ENCODE data around the gene APPBP2. TPM values are rescaled to one million over a fixed set of nuclear protein-coding genes. Genes with fewer than 3 reads are reported as not detected.

The APPBP2 gene
- total RNA-seq, 1 experiment from 2014 or later, result 32.5 TPM

- intact Hi-C loops (cut with micrococcal nuclease; ENCODE audit: unreplicated experiment), result no loop called here
- Histone ChIP-seq H3K9me3 (ENCODE audit: insufficient read depth, low read depth) (no peaks in the 10 kb centered on the region), H3K4me3 (no peak overlapping the region), H3K79me2 (ENCODE audit: low read depth) (no peaks in the 10 kb centered on the region), H2AFZ (no peak overlapping the region), H3K4me1 (replicated peaks; ENCODE audit: insufficient read depth) (no peaks in the 10 kb centered on the region; the same call in 1 of the 2 replicates), H3F3A (ENCODE audit: insufficient read depth, low read depth) (no peaks in the 10 kb centered on the region), H3K9me2 (ENCODE audit: insufficient read depth) (no peaks in the 10 kb centered on the region), H3K27ac (no peak overlapping the region), H3K36me3 (ENCODE audit: low read depth) (no peaks in the 10 kb centered on the region), H3K4me2 (no peak overlapping the region), H4K20me1 (ENCODE audit: insufficient read depth) (no peaks in the 10 kb centered on the region), H3K27me3 (ENCODE audit: insufficient read depth, low read depth) (no peaks in the 10 kb centered on the region)
- no peak for TF ChIP-seq EZH2 (IDR thresholded peaks at IDR 0.05; ENCODE audit: low read depth)
- TF ChIP-seq CTCF (conservative IDR thresholded peaks at IDR 0.05), result no peak
- BruUV-seq (replicated peaks), result no TSS peak
- CTCF ChIA-PET, result interaction anchor here (0.5 kb wide), 1 partner anchor 30 kb away, joined by 3 read pairs; no protein-coding TSS in a partner anchor
- DNase-seq, result no peak
- POLR2A ChIA-PET (ENCODE audit: unreplicated experiment), result no interaction called here
Observed at GRCh38 chr17:60426596-60426995, 99.4 kb downstream of the APPBP2 start.

- Histone ChIP-seq H3K27me3 (ENCODE audit: insufficient read depth, low read depth) (no peaks in the 10 kb centered on the region), H3K27ac (no peak overlapping the region), H3F3A (ENCODE audit: insufficient read depth, low read depth) (no peaks in the 10 kb centered on the region), H3K4me3 (no peak overlapping the region), H3K79me2 (ENCODE audit: low read depth) (no peaks in the 10 kb centered on the region), H2AFZ (no peak overlapping the region), H4K20me1 (ENCODE audit: insufficient read depth) (no peaks in the 10 kb centered on the region), H3K36me3 (ENCODE audit: low read depth) (no peaks in the 10 kb centered on the region), H3K9me3 (ENCODE audit: insufficient read depth, low read depth) (no peaks in the 10 kb centered on the region), H3K4me1 (replicated peaks; ENCODE audit: insufficient read depth) (no peaks in the 10 kb centered on the region; the same call in 1 of the 2 replicates), H3K9me2 (ENCODE audit: insufficient read depth) (no peaks in the 10 kb centered on the region), H3K4me2 (no peak overlapping the region)
- intact Hi-C loops (cut with micrococcal nuclease; ENCODE audit: unreplicated experiment), result no loop called here
- no peak for TF ChIP-seq EZH2 (IDR thresholded peaks at IDR 0.05; ENCODE audit: low read depth)
- TF ChIP-seq CTCF (conservative IDR thresholded peaks at IDR 0.05), result no peak
- no peak for DNase-seq
- POLR2A ChIA-PET (ENCODE audit: unreplicated experiment), result no interaction called here
- no TSS peak for BruUV-seq (replicated peaks)
- CTCF ChIA-PET, result no interaction called here
Observed at GRCh38 chr17:60425626-60426025, 100.4 kb downstream of the APPBP2 start.

- H3K79me2 ChIP-seq (ENCODE audit: low read depth), result no peaks in the 10 kb centered on the region
- BruUV-seq (replicated peaks), result no TSS peak
- ChIA-PET POLR2A (ENCODE audit: unreplicated experiment) (no interaction called here), CTCF (no interaction called here)
- intact Hi-C loops (cut with micrococcal nuclease; ENCODE audit: unreplicated experiment), result no loop called here
- H3K9me3 ChIP-seq (ENCODE audit: insufficient read depth, low read depth), result no peaks in the 10 kb centered on the region
- no peaks in the 10 kb centered on the region for H4K20me1 ChIP-seq (ENCODE audit: insufficient read depth)
- no peak overlapping the region for H3K27ac ChIP-seq
- H3F3A ChIP-seq (ENCODE audit: insufficient read depth, low read depth), result no peaks in the 10 kb centered on the region
- no peak overlapping the region for H2AFZ ChIP-seq
- H3K4me3 ChIP-seq, result no peak overlapping the region
- TF ChIP-seq EZH2 (IDR thresholded peaks at IDR 0.05; ENCODE audit: low read depth) (no peak), CTCF (conservative IDR thresholded peaks at IDR 0.05) (no peak)
- H3K4me1 ChIP-seq (replicated peaks; ENCODE audit: insufficient read depth), result no peaks in the 10 kb centered on the region; the same call in 1 of the 2 replicates
- no peaks in the 10 kb centered on the region for H3K27me3 ChIP-seq (ENCODE audit: insufficient read depth, low read depth)
- no peaks in the 10 kb centered on the region for H3K36me3 ChIP-seq (ENCODE audit: low read depth)
- DNase-seq, result no peak
- H3K9me2 ChIP-seq (ENCODE audit: insufficient read depth), result no peaks in the 10 kb centered on the region
- H3K4me2 ChIP-seq, result no peak overlapping the region
Observed at GRCh38 chr17:60423865-60424264, 102.2 kb downstream of the APPBP2 start.

Measured in PC-9 (cell line).